Measurements from ENCODE around the gene DCX.

DCX gene

GRCh38 chrX:111260451-111260850 lies 151.5 kb downstream of the DCX start:
- intact Hi-C loops (cut with micrococcal nuclease): no loop called here
- Mint-ChIP-seq H3K9me3 (no peaks in the 10 kb centered on the region), H3K4me1 (ENCODE audit: low read depth) (no peaks in the 10 kb centered on the region)

GRCh38 chrX:111259559-111259958 lies 152.4 kb downstream of the DCX start:
- Mint-ChIP-seq H3K4me3 (no peak overlapping the region), H3K27ac (no peak overlapping the region), H3K4me1 (ENCODE audit: low read depth) (no peaks in the 10 kb centered on the region), H3K9me3 (no peaks in the 10 kb centered on the region), H3K27me3 (no peaks in the 10 kb centered on the region), H3K36me3 (ENCODE audit: low read depth) (no peaks in the 10 kb centered on the region)
- intact Hi-C loops (cut with micrococcal nuclease): no loop called here

More at GRCh38 chrX:111260451-111260850, 151.5 kb downstream of the DCX start:
- no peaks in the 10 kb centered on the region for H3K27me3 Mint-ChIP-seq
- no peak overlapping the region for H3K4me3 Mint-ChIP-seq
- H3K36me3 Mint-ChIP-seq (ENCODE audit: low read depth): no peaks in the 10 kb centered on the region
- no peak overlapping the region for H3K27ac Mint-ChIP-seq

- Mint-ChIP-seq H3K36me3 (ENCODE audit: low read depth) (no peaks in the 10 kb centered on the region), H3K4me1 (ENCODE audit: low read depth) (no peaks in the 10 kb centered on the region), H3K27ac (no peak overlapping the region), H3K27me3 (no peaks in the 10 kb centered on the region), H3K9me3 (no peaks in the 10 kb centered on the region), H3K4me3 (no peak overlapping the region)
- intact Hi-C loops (cut with micrococcal nuclease): no loop called here
Measured at GRCh38 chrX:111257733-111258132, 154.3 kb downstream of the DCX start.

- Mint-ChIP-seq H3K27me3 (no peaks in the 10 kb centered on the region), H3K9me3 (no peaks in the 10 kb centered on the region), H3K4me3 (no peak overlapping the region), H3K27ac (no peak overlapping the region), H3K36me3 (ENCODE audit: low read depth) (no peaks in the 10 kb centered on the region), H3K4me1 (ENCODE audit: low read depth) (no peaks in the 10 kb centered on the region)
- intact Hi-C loops (cut with micrococcal nuclease): no loop called here
Measured at GRCh38 chrX:111254896-111255693, 156.9 kb downstream of the DCX start.

GRCh38 chrX:111244235-111244750 lies 167.7 kb downstream of the DCX start:
- no peaks in the 10 kb centered on the region for H3K9me3 Mint-ChIP-seq
- no peaks in the 10 kb centered on the region for H3K4me1 Mint-ChIP-seq (ENCODE audit: low read depth)
- no peaks in the 10 kb centered on the region for H3K27me3 Mint-ChIP-seq
- no peak overlapping the region for H3K4me3 Mint-ChIP-seq
- intact Hi-C loops (cut with micrococcal nuclease): loop anchor here (5.0 to 10.0 kb wide), 3 partner anchors 79 to 252 kb away; partner anchors contain the start of gene PAK3
- H3K27ac Mint-ChIP-seq: no peak overlapping the region
- no peaks in the 10 kb centered on the region for H3K36me3 Mint-ChIP-seq (ENCODE audit: low read depth)

All from dendritic cell treated with granulocyte-macrophage colony-stimulating factor and Interleukin-4, amounts not matched to agents 40 ng/mL and 50 ng/mL, for 4 days (primary cell).